Mesenteric fat pad (tissue), 1 donor: Measurements from ENCODE around the gene DCDC2. TPM values are rescaled to one million over a fixed set of nuclear protein-coding genes. Genes with fewer than 3 reads are reported as not detected.
"Not testable (repeated sequence)": the region's sequence is repeated elsewhere in the genome, so short reads cannot be mapped to it uniquely, and the experiment has no call there.

Experiments
- DNase-seq: peaks from one replicate; pipeline ENCODE4 v3.0.0-alpha.2; 2020; ENCODE audit warnings: low spot score
- total RNA-seq: library from RNA; stranded (reverse); fragmentation: NEBNext Ultra II Directional; extraction: Animal tissue kit (Norgen Biotek cat#: 25700); gene quantifications from one replicate; pipeline ENCODE4 v1.2.1, GENCODE V29; 2021
- donor health status: DM: yes; HTN: yes; CAD: no.

Gene DCDC2
- total RNA-seq, 1 donor from 2014 or later: not detected

GRCh38 chr6:24327756-24328155, 30.1 kb downstream of the DCDC2 start:
- no peak for DNase-seq

DNA sequence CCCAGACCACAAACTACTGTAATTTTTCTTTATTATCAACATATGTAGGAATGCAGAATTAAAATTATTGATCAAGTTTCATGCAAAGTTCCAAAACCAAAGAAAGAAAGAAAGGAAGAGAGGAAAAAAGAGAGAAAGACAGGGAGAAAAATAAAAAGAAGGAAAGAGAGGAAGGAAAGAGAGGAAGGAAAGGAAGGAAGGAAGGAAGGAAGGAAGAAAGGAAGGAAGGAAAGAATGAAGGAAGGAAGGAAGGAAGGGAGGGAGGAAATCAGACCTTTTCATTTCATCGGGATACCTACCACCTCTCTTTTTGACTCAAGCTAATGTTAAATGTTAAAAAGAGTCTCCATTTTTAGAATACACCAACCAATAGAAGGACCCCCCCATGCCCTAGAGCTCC, 31.9 kb downstream of the DCDC2 start:
- no peak for DNase-seq

DNA sequence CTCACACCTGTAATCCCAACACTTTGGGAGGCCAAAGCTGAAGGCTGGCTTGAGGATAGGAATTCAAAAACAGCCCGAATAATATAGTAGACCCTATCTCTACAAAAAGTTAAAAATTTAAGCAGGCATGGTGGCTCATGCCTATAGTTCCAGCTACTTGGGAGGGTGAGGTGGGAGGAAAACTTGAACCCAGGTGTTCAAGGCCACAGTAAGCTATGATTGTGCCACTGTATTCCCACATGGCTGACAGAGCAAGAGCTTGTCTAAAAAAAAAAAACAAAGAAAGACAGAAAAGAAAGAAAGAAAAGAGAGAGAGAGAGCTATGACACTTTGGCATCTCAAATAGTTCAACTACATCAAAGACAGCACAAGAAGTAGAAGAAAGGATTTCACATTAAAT, 33.2 kb downstream of the DCDC2 start:
- no peak for DNase-seq

- DNase-seq: no peak
Observed at GRCh38 chr6:24323632-24324337, 34.1 kb downstream of the DCDC2 start.

- DNase-seq: no peak
Observed at GRCh38 chr6:24322924-24323323, 34.9 kb downstream of the DCDC2 start.

DNA sequence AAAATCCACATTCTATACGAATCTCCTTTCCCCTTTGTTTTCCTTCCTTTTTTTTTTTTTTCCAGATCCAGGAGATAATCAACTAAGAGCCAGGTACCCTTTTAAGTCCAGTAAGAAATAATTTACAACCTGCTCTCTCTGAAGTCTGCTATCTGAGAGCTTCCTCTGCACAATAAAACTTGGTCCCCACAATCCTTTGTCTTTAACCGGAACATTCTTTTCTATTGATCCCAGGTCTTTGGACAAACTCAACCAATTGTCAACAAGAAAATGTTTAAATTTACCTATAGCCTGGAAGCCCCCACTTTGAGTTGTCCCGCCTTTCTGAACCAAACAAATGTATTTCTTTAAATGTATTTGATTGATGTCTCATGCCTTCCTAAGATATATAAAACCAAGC, 35.4 kb downstream of the DCDC2 start:
- not testable (repeated sequence) for DNase-seq

GRCh38 chr6:24321538-24322162, 36.2 kb downstream of the DCDC2 start:
- DNase-seq: no peak

GRCh38 chr6:24313251-24314141, 44.4 kb downstream of the DCDC2 start:
- DNase-seq: no peak

GRCh38 chr6:24311775-24312174, 46.1 kb downstream of the DCDC2 start:
- not testable (repeated sequence) for DNase-seq

GRCh38 chr6:24307881-24308280, 50.0 kb downstream of the DCDC2 start:
- DNase-seq: no peak

DNA sequence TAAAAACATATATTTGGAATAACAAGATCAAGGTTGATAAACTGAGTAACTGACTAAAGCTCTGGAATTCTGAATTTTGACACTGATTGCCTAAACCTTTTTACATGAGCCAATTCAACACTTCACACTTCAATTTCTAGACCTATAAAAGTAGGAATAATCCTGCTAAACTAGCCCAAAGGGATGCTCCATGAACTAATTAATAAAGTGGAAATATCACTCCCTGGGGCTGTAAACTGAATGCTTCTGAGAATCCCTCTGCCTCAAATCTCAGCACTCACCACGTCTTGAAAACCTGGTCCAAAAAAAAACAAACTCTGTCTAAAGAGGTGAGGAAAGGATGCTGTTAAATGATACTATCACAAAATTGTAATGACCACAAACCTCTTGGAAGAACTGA, 50.9 kb downstream of the DCDC2 start:
- DNase-seq: no peak

GRCh38 chr6:24306038-24306437, 51.8 kb downstream of the DCDC2 start:
- DNase-seq: no peak

DNA sequence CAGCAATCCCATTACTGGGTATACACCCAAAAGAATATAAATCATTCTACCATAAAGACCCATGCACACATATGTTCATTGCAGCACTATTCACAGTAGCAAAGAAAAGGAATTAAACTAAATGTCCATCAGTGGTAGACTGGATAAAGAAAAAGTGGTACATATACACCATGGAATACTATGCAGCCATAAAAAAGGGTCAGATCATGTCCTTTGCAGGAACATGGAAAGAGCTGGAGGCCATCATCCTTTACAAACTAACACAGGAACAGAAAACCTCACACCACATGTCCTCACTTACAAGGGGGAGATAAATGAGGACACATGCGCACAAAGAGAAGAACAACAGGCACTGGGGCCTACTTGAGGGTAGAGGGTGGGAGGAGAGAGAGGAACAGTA, 60.9 kb downstream of the DCDC2 start:
- no peak for DNase-seq

DNA sequence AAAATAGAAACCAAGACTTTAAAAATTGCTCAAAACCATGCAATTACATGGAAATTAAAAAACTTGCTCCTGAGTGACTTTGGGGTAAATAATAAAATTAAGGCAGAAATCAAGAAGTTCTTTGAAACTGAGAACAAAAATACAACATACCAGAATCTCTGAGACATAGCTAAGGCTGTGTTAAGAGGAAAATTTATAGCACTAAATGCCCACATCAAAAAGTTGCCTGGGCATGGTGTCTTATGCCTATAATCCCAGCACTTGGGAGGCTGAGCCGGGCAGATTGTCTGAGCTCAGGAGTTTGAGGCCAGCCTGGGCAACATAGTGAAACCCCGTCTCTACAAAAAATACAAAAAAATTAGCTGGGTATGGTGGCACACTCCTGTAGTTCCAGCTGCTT, 64.0 kb downstream of the DCDC2 start:
- DNase-seq: not testable (repeated sequence)

DNA sequence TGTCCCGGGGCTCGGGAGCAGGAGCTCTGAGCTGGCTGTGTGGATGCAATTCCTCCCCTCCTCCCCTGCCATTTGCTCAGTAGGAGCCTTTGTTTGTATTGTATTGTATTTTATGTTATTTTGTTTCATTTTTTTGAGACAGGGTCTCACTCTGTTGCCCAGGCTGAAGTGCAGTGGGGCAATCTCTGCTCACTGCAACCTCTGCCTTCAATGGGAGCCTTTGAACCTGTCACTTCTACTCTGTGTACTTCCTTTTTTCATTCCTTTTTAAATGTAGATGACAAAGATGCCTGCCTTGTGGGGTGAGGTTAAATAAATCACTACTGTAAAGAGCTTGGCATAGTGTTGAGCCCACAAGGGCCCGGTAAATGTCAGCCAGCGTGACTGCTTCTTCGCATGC, 70.6 kb downstream of the DCDC2 start:
- DNase-seq: no peak

GRCh38 chr6:24284006-24284405, 73.9 kb downstream of the DCDC2 start:
- DNase-seq: no peak

- no peak for DNase-seq
Observed at GRCh38 chr6:24283043-24283985, 74.5 kb downstream of the DCDC2 start.

DNA sequence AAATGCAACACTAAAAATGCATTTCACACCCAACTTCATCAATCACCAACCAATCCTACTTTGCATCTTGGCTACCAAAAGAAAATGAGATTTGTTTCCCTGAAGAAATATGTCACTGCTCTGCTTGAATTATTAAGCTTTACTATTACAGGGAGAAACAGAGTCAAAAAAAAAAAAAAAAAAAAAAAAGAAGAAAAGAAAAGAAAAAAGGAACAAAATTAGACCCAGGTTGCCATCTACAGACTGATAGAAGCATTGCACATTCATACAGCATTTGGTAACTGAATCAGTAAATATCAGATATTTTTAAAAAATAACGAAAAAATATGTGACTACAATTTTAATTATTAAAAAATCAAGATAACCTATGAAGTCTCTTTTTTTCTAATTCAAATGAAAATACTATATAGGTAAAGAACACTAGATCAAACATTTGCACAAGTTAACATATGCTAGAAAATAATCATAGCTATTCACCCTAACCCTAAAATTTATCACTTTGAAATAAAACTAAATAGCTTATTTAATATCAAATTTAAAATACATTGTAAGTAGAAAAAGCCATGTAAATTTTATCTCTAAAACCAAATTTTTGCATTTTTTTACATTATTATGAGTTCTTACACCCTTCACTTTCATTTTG, 83.3 kb downstream of the DCDC2 start:
- DNase-seq: no peak

DNA sequence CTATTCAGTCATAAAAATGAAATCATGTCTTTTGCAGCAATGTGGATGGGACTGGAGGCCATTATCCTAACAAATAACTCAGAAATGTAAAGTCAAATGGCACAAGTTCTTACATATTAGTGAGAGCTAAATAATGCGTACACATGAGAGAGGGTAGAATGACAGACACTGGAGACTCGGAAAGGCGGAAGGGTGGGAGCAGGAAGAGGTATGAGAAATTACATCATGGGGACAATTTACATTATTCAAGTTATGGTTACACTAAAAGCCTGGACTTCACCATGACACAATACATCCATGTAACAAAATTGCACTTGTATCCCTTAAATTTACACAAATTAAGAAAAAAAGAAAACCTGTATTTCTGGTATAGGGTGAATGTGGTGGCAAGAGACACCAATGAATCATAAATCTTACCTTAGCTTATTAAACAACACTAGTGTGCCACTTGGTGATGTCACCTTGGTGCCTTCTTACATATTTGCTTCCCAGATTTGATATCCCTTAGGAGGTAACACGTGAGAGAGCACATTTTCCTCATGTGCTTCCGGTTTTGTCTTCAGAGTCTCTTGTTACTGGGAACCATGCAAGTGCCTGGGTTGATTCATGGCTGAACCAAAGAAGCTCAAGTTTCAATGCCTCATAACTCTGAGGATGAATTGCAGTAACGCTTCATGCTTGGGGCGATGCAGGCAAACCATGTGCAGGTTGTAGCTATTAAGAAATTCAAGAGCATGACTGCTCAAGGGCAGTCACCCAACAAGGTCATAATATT, 84.6 kb downstream of the DCDC2 start:
- DNase-seq: no peak

- DNase-seq: no peak
Observed at GRCh38 chr6:24272553-24272952, 85.3 kb downstream of the DCDC2 start.
